GM04504 (cell line): Measurements from ENCODE around the gene VWA7.

Experiments
- DNase-seq: peaks from one replicate; pipeline ENCODE4 v3.0.0-alpha.2; 2012; ENCODE audit warnings: low read depth

Gene VWA7

DNA sequence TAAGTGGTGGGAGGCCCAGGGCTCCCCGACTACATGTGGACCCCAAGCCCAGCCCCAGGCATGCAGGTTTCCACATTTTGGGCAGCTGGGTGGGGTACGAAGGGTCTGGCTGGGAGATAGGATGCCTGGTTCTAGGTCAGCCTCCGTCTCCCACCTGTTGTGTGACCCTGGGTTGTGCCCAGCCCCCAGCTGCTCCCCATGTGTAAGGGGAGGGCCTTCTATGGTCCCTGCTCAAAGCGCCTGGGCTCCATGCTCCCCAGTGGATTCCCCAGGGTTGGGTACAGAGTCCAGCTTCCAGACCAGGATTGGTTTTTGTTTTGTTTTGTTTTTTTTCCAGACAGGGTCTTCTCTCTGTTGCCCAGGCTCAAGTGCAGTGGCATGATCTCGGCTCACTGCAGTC lies 1.1 kb upstream of the VWA7 start:
- no peak for DNase-seq

DNA sequence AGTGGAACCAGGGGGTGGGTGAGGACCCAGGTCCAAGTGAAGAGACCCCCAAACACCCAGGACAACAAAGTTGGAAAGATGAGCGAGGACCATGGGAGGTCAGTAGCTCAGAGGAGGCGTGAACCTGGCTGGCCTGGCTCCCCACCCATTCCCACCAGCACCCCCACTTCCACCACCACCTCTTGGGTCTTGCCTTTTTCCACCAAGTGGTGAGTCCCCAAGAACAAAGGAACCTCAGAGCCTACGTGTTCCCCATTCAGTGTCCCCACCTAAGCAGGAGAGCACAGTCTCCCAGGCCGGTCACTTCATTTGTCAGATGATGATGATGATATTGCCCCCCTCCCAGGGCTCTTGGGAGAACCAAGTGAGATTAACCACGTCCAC lies 531 bp upstream of the VWA7 start:
- no peak for DNase-seq

DNA sequence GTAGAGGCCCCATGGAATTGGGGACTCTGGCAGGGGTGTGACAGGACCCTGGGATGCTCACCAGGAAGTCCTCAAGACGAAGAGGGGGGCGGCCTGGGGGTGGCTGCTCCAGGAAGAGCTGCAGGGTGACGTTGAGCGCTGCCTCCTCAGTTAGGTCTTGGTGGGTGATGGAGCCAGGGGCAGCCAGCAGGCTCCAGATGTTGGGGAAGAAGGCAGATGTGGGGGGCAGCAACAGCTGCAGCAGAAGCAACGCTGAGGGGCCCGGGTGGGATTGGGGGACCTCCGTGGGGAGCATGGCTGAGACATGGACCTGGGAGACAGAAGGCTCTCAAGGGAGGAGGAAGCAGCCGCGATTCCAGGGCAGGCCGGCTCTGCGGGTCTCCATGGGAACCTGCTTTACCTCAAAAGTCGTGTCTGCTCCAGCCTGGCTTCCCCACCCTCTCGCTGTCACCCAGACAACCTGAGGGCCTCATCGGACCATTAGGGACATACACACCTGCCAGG lies 591 bp downstream of the VWA7 start:
- DNase-seq, result no peak

DNA sequence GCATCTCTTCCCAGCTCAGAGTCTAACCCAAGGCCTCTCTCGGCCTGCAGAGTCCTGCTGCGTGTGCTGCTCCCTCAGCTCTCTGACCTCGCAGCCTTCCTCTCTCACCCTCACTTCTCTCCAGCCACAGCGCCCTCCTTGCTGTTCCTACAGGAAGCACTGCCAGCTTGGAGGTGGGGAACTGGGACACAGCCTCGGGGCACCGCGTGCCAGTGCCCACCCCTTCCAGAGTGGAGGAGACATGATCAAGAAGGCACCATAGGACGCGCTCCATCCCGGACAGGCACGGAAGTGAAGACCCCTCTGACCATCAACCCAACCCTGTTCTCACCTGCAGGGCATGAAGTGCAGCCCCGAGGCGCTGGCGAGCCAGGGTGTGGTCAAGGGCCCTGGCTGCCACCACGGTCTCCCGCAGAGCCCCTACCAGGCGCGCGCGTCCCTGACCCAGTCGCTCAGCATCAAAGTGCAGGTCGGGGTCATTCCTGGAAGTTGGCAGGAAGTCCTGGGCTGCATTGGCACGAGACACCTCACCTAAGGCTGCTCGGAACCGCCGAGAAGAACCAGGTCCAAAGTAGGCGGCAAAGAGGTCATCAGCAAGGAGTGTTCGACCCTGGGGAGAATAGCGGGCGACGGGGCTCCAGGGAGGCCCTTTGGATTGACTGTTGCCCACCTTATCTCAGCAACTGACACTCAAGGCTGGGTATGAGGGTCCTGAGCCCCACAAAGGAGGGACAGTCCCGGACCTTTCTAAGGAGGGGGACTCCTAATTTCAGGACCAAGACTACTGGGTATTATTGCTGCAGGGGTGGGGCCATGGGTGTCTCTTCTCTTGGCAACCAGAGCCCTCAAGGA lies 1.3 kb downstream of the VWA7 start:
- no peak for DNase-seq

DNA sequence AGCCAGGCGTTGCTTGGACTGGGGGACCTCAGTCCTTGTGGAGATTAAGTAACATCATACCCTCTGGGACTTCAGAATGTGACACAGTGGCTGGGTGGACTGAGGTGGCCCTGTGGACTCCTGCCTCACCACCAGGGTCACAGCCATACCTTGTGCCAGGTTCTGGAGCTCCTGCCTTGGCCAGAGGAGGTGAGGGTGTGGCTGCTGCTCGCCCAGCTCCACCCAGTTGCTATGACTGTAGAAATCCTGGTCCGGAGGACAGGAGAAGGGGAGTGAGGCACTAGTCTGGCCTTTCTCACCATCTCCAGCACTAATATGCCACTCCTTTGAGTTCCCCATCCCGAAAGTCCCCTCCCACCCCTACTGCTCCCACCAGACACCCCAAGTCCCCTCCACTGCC lies 1.9 kb downstream of the VWA7 start:
- no peak for DNase-seq

DNA sequence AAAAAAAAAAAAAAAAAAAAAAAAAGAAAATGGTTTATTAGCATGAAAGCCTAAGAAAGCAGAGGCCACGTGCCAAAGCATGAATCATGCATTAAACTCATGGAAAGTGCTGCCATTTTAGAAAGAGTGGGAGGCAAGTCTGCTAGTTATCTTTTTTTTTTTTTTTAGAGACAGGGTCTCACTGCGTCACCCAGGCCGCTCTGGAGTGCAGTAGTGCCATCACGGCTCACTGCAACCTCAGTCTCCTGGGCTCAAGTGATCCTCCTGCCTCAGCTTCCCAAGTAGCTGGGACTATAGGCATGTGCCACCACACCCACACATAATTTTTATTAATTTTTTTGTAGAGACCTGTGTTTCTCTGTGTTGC lies 5.2 kb downstream of the VWA7 start:
- DNase-seq, result no peak

DNA sequence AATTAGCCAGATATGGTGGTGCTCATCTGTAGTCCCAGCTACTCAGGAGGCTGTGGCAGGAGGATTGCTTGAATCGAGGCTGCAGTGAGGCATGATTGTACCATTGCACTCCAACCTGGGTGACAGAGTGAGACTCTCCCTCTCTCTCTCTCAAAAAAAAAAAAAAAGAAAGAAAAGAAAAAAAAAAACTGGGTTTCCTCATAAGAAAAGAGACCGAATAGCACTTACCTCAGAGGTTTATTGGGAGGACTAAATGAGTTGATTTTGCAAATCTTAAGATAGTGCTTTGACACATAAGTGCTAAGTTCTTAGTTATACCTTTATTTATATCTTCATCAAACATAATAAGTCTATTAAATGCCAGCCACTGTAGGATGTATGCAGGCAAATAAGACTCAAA lies 6.3 kb downstream of the VWA7 start:
- DNase-seq, result no peak

DNA sequence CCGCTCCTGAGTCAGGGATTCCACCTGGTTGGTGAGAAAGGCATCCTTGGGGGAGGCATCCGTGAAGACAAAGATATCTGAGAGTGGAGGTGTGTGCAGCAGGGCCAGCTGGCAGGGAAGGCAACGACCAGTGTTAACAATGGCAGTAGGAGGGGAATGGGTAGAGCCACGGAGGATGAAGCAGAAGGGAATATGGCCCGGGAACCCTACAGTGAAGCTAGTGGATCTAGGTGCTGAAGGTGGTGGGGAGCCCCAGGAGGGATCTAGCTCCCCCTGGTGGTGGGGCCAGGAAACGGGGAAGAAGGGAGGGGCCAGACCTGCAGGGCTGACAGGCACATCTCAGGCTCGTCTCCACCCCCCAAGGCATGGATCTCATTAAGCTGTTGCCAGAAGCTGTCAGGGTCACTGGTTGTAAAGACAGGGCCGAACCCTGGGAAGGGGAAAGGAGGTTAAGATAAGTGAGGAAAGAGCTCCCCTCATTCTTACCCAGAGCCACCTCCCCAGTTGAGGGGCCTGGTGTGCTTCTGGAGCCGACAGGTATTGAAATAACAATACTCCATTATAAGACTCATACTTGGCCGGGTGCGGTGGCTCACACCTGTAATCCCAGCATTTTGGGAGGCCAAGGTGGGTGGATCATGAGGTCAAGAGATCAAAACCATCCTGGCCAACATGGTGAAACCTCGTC lies 7.3 kb downstream of the VWA7 start:
- no peak for DNase-seq

DNA sequence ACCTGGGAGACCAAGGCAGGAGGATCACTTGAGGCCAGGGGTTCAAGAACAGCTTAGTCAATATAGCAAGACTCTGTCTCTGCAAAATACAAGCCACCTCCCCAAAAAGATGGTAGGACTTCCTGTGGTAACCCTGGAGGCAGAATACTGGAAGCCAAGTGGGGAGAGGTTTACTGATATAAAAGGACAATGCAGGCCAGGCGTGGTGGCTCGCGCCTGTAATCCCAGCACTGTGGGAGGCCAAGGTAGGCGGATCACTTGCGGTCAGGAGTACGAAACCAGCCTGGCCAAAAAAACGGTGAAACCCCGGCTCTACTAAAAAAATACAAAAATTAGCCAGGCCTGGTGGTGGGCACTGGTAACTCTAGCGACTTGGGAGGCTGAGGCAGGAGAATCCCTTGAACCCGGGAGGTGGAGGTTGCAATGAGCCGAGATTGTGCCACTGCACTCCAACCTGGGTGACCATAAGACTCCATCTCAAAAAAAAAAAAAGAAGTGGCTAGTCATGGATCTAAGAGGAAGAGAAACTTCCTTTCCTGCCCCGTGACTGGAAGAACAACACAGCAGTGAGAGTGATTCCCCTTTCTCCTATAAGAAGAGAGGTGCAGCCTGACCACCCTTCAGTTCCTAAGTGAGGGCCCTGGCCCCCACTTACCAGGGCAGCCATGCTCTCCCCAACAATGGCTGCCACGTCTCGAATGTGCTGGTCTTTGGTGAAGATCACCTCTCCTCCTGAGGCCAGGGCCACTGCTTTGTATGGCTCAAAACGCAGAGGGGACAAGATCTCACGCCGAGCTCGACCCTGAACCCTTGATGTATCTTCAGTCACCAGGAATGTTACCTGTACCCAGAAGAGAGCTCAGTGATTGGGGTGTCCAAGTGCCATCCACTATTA lies 8.5 kb downstream of the VWA7 start:
- no peak for DNase-seq

DNA sequence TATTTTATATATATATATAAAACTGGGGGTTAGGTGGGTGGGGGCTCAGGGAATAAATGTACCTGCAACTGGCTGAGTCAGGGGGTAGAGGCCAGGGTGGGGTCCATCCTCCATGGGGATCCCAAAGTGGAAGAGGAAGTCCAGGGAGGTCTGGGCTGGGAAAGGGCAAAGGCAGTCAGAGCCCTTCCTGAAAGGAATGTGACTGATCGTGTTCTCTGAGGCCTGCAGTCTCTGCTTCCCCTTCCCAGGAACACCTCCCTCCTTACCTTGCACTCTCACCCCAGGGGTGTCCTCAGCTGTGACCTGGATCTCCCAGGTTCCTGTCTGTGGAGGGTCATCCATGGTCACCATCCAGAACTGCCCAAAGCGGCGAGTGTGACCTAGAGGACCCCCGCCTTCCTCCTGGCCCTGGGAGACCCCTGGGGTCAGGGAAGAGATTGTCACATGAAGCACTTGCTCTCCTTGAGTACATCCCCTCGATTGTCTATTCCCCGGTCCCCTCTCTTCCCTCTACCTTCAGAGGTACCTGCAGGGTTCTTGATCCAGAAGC lies 10.0 kb downstream of the VWA7 start:
- DNase-seq, result no peak

DNA sequence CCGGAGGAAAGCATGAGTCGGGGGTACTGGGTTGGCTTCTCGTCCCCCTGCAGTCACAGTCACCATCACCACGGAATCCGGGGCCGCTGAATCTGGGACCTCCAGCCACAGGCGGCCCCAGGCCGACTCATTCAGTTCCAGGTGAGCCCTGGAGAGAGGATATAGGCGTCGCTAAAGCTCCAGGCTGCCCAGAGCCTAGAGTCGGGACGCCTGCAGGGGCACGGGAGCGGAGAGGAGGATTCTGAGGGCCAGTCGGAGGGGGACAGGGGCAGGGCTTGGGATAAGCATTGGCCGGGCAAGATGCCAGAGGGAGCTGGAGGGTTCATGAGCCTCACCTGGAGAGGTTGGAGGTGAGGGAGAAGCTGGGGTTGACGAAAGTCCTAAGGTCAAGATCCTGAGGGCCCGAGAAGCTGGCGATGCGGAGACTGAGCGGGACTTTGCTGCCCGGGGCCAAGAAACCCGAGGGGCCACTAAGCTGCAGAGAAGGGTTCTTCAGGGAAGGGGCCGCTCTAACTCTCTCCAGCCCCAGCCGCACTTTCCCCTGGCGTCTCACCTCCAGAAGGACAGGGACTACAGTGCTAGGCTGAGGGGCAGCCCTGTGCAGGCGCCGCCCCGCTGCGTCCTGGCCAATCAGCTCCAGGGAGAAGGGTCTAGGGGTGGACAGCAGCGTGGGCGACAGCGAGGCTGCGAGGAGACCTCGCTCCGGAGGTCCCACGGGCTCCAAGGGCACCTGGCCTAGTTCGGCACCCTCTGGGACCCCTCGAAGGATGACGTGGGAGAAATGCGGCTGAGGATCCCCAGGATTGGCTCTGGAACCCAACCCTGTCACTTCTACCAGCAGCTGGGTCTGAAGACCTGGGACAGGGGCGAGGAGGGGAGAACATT lies 11.0 kb downstream of the VWA7 start:
- no peak for DNase-seq

DNA sequence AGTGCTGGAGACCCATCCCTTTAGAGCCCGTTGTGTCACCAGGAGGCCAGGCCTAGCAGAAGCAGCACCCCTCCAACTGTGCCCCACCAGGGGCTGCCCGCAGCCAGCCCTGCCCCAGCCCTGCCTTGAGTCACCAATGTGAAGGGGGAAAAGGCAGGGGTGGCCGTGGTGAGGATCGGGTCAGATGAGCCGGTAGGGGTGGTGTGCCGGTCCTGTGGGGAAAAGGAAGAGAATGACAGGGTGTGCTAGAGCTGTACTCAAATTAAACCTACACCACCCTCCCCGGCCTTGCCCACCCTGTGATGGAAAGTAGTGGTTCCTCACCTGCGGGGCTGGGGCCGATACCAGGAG lies 11.6 kb downstream of the VWA7 start:
- no peak for DNase-seq

DNA sequence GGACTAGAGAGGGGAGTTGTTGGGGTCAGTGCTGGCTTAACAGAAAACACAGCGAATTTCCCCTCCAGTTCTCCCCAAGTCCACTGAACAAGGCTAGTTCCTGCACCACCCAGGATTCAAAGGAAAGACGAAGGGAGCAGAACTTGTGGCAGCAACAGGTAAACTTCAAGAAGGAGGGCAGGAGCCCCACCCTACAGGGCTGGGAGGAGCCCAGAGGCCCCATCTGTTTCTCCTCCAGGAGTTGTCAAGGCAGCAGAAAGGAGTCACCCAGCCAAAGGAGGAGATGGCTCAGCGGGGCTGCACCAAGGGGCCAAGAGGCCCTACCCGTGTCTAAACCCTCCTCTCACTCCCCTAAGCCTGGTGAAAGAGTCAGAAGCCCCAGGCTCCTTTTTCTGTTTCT lies 12.9 kb downstream of the VWA7 start:
- no peak for DNase-seq

DNA sequence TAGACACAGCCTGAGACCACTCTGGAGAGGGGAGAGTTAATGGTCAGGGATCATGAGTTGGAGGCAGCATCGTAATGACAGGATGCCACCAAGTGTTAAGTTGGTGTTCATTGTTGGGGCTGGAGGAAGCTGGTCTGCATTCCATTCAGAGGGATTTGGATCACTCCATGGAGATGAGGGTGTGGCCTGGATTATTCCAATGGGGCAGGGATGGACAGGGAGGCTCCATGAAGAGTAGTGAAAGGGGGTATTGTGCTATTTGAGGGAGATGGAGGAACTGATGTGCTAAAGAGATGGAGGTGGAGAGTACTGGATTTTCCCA lies 13.5 kb downstream of the VWA7 start:
- DNase-seq, result peak; percentile 56

DNA sequence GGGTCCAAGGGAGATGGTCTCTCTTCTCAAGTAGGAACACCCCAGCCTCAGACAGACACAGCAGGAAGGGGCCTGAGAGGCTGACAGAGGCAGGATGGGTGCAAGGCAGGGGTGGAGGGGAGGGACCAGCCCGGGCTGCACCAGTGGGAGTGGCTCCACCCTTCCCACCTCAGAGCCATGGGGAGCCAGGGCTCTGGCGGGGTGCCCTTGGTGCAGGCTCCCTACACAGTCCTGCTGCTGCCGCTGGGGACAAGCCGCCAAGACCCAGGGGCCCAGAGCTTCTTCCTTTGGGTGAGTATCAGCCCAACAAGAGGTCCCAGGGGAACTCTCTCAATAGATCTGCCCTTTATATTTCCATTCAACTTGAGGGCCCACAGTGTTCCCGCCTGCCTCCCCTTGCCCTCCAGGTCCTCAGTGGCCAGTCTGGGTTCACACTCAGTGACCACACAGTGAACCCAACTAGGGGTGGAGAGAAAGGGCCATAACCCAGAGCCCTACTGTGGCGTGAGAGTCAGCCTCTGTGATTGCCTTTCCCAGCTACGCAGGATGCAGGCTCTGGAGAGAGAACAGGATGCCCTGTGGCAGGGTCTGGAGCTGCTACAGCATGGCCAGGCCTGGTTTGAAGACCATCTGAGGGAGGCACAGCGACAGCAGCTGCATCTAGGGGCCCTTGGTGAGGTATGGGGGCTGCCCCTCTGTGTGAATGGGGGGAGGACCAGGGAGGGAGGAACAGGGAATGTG lies 14.1 kb downstream of the VWA7 start:
- DNase-seq, result no peak

DNA sequence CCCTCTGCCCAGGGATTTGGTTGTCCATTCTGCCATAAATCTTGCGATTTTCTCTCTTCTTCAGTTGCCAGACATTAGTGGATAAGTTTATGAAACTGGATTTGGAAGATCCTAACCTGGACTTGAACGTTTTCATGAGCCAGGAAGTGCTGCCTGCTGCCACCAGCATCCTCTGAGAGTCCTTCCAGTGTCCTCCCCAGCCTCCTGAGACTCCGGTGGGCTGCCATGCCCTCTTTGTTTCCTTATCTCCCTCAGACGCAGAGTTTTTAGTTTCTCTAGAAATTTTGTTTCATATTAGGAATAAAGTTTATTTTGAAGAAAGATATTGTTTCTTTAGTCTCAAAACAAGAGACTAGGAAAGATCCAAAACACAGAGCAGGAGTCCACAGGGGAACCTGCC lies 14.8 kb downstream of the VWA7 start, which contains the start of gene SAPCD1:
Gene SAPCD1, plus strand, starts transcription at position 301 of the 400 bp plus-strand sequence. CDS start 399 bp downstream, outside the sequence.
- no peak for DNase-seq

DNA sequence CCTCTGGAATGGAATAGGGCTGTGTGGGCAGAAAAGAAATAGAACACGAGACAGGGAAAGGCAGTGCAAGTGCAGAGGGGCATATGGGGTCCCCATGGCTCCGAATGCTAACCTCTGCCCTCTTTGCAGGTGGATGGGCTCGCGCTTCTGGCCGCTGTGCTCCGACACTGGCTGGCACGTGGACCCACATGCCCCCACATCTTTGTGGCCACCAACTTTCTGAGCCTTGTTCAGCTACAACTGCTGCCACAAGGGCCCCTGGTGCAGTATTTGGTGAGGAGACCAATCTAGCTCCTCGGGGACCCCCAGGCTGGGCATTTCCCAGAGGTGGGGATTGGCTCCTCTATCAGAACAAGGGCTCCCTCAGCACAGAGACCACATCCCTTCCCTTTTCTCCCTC lies 15.8 kb downstream of the VWA7 start:
- no peak for DNase-seq

DNA sequence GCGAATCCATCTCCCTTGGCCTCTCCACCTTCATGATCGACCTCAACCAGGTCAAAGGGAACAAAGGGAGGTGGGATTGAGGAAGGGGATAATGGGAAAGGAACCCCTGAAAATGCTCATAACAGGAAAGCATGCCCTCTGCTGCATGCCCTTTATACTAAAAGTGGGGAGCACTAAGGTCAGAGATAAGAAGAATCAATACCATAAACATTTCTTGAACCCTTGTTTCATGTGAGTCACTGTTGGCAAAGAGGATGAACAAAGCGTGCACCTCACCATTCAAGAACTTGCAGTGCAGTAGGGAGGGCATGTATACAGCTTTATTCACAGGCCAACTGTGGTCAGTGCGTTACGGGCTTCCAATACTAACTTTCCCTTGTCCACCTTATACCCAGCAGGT lies 16.3 kb downstream of the VWA7 start:
- DNase-seq, result no peak

DNA sequence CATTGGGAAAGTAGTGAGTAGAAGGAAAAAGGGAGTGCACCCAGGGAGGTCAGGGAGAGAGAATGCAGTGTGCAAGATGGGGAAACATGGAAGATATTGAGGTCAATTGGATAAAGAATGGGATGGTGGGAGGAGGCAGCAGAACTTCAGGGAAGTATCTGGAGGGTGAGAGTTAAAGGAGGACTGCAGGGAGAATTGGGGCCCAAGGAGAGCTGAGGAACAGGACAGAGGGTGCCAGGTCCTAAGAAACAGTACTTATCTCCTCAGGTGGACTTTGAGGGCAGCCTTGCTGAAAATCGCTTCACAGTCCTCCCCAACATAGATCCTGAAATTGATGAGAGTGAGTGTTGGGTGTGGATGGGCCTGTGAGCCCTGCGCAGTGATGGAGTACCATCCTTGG lies 18.8 kb downstream of the VWA7 start:
- DNase-seq, result no peak

DNA sequence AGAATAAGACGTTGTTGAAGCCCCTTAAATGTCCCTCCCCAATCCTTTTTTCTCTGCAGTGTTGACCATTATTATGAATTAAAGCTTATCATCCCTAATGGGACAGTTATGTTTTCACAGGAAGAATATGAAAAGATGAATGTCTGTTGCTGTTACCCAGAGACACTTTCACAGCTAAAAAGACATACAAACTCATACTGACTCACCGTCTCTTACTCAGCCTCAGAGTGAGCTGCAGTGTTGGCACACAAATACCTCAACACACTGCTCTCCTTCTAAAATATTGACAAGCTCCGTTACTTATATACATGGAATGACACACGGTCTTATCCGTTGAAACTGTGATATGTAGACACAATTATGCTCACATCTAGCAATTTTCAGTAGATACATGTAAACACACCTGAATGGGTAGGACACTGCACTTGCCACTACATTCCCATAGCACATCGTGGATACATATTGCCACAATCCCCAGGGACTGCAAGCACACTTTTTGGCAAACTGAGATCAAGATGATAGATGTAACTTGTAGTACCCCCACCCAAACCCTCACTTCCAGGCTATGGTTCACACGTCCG lies 24.3 kb downstream of the VWA7 start:
- peak; percentile 47 for DNase-seq
